Measurements from ENCODE around the gene PLEKHG1.

The PLEKHG1 gene

GRCh38 chr6:150622476-150622875 lies 22.8 kb downstream of the PLEKHG1 start:
- no peak for DNase-seq

DNA sequence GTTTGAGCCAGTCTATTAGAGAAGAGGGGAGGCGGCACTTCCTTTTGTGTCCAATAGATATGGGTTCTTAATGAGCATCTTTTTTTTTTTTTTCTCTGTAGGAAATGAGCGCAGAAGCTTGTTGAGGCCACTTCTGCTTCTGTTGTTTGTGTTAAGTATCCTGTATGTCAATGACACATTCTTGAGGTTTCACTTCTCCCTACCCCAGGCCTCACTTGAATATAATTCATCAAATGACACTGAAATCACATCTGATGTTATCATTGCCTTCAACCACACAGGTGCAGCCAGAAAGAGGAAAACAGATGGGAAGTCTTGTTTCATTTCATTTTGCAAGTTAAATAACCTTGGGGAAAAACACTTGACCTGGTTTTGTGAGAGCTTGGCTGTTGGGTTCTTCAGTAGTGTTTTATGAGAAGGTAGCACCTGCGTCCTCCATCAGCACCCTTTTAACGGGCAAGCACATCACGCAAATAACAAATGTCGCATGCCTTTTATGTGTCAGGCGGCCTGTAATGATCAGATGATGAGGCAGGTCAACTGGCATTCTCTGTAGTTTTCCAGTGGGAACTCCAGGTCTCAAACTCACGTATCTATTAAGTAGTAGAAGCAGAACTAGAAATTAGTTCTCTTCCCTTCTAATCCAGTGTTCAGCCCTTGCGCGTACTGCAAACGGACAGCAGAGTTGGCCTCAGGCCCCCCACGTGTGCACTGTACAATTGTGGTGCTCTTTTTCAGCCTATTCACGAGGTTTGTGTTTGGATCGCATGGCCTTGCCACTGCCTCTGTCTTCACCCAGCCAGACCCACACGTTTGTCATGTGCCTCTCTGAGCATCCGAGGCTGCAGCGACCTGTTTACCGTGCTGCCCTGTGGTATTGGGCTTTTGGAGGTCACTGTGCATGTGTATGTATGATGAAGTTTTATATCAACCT lies 23.5 kb downstream of the PLEKHG1 start:
- peak; percentile 91 for DNase-seq

- DNase-seq = no peak
Measured at GRCh38 chr6:150624191-150624590, 24.5 kb downstream of the PLEKHG1 start.

DNA sequence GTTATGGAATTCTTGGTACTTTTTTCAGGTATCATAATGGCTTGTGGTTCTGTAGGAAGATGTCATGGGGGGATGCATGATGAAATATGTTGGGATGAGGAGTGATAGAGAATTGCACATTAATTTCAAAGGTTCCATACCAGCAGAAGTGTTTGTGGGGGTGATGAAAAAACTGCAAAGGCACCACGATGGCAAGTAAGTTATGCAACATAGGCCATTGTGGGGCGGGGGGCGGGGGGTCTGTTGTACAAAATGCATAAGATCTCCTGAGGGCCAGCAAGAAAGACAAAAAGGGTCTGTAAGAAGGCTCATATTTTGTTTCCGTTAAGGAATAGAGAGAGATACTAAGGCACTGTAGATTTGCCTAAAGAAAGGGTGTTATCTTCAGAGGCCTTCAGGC lies 26.2 kb downstream of the PLEKHG1 start:
- DNase-seq = no peak

- no peak for DNase-seq
Measured at GRCh38 chr6:150627154-150627553, 27.5 kb downstream of the PLEKHG1 start.

DNA sequence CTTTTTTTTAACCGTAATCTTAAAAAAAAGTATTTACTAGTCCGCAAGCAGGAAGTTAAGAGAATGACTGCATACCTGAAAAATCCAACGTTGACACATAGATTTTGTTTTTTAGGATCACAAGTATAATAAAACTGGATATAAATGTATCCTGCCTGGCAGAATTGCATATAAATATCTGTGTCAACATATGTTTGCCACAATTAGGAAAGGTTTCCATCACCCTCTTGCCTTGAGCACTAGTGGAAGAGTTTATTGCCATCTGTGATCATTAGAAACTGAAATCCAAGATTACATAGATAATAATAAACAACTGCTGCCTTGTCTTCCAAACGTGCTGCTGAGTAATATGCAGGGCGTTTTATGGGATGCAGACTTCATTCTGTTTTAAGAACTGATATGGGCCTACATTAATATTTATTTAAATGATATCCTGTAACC lies 27.9 kb downstream of the PLEKHG1 start:
- peak; percentile 64 for DNase-seq

- no peak for DNase-seq
Measured at GRCh38 chr6:150628908-150629307, 29.2 kb downstream of the PLEKHG1 start.

- DNase-seq = no peak
Measured at GRCh38 chr6:150631283-150631983, 31.7 kb downstream of the PLEKHG1 start.

- no peak for DNase-seq
Measured at GRCh38 chr6:150631984-150632642, 32.4 kb downstream of the PLEKHG1 start.

GRCh38 chr6:150632785-150633485 lies 33.2 kb downstream of the PLEKHG1 start:
- no peak for DNase-seq

DNA sequence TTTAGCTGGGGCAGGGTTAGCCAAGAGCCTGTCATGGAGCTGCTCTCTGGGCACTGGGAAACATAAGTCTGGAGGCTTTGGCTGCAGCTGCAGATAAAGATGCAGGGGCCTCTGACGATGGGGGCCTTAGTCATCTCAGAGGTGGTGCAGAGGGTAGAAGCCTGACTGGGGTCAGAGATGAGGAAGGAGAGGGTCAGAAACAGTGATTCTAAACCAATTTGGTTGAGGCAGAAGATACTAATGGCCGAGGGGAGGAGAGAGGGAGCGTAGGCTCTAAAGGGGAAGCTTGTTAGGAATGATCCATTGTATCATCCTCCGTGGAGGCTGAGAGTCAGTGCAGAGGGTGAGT lies 33.8 kb downstream of the PLEKHG1 start:
- DNase-seq = no peak

DNA sequence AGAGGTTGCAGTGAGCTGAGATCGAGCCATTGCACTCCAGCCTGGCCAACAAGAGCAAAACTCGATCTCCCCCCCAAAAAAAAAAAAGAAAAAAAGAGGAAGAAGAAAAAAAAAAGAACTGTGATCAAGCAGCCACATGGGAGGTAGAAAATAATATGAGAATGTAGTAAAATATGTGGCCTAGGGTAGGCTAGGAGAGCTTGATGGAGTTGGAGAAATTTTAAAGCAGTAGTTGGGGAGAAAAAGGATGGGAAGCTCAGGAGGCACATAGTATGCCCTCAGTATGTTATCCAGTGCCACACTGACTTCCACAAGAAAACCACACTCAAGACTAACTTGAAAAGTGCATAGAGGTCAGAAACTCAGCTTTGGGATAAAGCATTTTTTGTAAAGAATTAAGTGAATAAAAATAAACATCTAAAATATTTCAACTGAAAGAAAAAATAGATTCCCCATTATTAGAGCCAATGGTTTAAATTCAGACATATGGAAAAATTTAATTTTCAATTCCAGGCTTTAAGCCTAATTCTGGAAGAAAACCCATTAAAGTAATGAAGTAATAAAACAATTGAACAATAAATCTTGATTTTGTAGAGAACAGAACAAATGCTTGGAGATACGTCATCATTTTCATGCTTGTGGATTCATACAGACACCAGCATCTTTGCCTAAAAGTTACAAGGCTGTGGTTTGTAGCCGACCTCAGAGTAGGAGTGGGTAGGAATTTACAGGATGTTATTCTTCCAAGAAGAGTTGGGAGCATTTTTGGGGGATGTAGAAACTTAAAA lies 34.7 kb downstream of the PLEKHG1 start:
- no peak for DNase-seq

GRCh38 chr6:150634964-150635292 lies 35.2 kb downstream of the PLEKHG1 start:
- DNase-seq = no peak

- DNase-seq = no peak
Measured at GRCh38 chr6:150635906-150636514, 36.3 kb downstream of the PLEKHG1 start.

DNA sequence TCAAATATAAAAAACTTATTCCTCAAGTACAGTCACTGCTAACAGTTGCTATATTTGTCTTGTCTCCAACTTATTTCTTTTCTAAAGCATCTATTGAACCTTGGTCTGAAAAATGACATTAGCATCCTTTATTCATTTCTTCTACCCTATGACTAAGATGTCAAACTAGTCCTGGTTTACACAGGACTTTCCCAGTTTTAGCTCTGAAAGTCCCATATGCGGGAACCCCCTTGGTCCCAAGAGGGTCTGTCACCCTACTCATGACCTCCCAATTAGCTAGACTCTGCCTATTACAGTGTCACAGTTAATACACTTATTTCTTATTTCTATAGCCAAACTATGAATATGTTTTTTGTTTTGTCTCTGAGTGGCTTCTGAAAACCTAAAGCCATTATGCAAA lies 37.1 kb downstream of the PLEKHG1 start:
- no peak for DNase-seq

GRCh38 chr6:150637266-150637665 lies 37.6 kb downstream of the PLEKHG1 start:
- DNase-seq = no peak

GRCh38 chr6:150638267-150638666 lies 38.6 kb downstream of the PLEKHG1 start:
- DNase-seq = no peak

DNA sequence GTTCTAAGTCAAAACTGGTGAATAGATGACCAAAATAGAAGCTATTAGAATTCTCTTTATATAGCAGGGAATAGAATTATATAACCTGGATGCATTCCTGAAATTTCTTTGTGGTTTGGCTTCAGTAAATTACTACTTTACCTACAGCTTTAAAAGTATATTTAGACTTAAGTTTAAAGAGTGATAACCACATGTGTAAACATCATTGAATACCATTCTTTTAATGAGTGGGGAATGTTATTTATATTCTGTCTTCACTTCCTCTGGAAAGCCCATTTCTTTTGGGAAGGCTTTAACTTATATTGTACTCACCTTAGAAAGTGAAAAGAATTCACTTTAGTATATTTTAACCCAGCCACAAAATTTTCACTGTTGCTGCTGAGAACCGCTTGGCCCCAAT lies 39.1 kb downstream of the PLEKHG1 start:
- no peak for DNase-seq

DNA sequence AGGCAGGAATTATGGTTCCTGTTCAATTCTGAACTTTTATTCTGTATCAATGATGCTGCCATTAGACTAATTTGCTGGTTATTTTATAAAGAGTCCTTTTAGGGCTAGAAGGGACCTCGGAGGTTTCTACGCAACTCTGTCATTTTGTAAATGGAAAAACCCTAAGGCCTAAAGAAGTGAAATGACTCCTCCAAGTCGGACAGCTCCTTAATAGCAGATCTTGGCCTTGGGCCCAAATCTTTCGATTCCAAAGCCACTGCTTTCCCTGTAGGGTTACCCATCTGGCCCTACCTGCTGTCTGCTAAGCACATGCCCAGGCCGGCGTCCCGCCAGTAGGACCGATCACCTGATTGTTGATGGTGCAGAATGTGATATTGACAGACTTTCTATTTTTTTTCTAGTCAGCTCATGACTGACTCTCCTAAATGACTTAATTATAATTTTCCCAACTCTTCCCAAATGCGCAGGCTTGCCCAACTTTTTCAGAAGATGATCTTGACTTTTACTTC lies 40.2 kb downstream of the PLEKHG1 start:
- peak; percentile 92 for DNase-seq

- DNase-seq = no peak
Measured at GRCh38 chr6:150640556-150641209, 41.0 kb downstream of the PLEKHG1 start.

Data from NCI-H2171 (cell line).